ENCODE data around the gene EEF1A2.

GRCh38 chr20:63536241-63536977 is 37.5 kb upstream of the EEF1A2 start:
- TF ChIP-seq, protein P1, sequence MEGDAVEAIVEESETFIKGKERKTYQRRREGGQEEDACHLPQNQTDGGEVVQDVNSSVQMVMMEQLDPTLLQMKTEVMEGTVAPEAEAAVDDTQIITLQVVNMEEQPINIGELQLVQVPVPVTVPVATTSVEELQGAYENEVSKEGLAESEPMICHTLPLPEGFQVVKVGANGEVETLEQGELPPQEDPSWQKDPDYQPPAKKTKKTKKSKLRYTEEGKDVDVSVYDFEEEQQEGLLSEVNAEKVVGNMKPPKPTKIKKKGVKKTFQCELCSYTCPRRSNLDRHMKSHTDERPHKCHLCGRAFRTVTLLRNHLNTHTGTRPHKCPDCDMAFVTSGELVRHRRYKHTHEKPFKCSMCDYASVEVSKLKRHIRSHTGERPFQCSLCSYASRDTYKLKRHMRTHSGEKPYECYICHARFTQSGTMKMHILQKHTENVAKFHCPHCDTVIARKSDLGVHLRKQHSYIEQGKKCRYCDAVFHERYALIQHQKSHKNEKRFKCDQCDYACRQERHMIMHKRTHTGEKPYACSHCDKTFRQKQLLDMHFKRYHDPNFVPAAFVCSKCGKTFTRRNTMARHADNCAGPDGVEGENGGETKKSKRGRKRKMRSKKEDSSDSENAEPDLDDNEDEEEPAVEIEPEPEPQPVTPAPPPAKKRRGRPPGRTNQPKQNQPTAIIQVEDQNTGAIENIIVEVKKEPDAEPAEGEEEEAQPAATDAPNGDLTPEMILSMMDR (IDR thresholded peaks at IDR 0.05): no peak
- no peak for TF ChIP-seq POLR2A (IDR thresholded peaks at IDR 0.05)

Data from right lobe of liver (tissue), 4 donors.